Activated T-cell treated with anti-CD3 and anti-CD28 coated beads, Interleukin-2, amount 50 U/mL, for 72 hours (primary cell): ENCODE measurements around the gene GPR171. TPM values are rescaled to one million over a fixed set of nuclear protein-coding genes. Genes with fewer than 3 reads are reported as not detected.
A peak's percentile ranks its signal among the peaks of the same experiment; 100 is the strongest.

Experiments used
- ATAC-seq, 2 donors: fragments of 150-1000 bp; cut with Tn5 transposase; replicated peaks in 1 of 2; 2 replicates each; pipeline ENCODE4 v1.10.0; 2021; ENCODE audit warnings: moderate library complexity in 2 of 2, mild to moderate bottlenecking in 1 of 2
- DNase-seq, 2 donors: peaks; one replicate each; pipeline ENCODE4 v3.0.0; 2021 to 2022; ENCODE audit warnings: mixed read lengths in 1 of 2
- H3K27ac Mint-ChIP-seq: one replicate; pipeline ENCODE4 v1.8.0; 2022; ENCODE audit warnings: mild to moderate bottlenecking, moderate library complexity, mixed read lengths
- H3K27me3 Mint-ChIP-seq: one replicate; pipeline ENCODE4 v1.8.0; 2022; ENCODE audit warnings: low read depth, mixed read lengths
- H3K36me3 Mint-ChIP-seq, 2 donors: one replicate each; pipeline ENCODE4 v1.8.0; 2022; ENCODE audit warnings: mixed read lengths in 2 of 2, mild to moderate bottlenecking in 1 of 2; ENCODE audit not compliant: insufficient read depth in 2 of 2
- H3K4me1 Mint-ChIP-seq: one replicate; pipeline ENCODE4 v1.8.0; 2022; ENCODE audit warnings: low read depth, mixed read lengths
- H3K4me3 Mint-ChIP-seq, 2 donors: one replicate each; pipeline ENCODE4 v1.8.0; 2022; ENCODE audit warnings: mild to moderate bottlenecking in 2 of 2, mixed read lengths in 2 of 2, moderate library complexity in 2 of 2
- H3K9me3 Mint-ChIP-seq, 2 donors: one replicate each; pipeline ENCODE4 v1.8.0; 2022; ENCODE audit warnings: mixed read lengths in 2 of 2
- total RNA-seq, 2 donors: library from RNA; stranded (reverse); gene quantifications; one replicate each; pipeline ENCODE4 v1.2.3, GENCODE V29; 2022

Gene GPR171
- total RNA-seq, 2 donors from 2014 or later, result 83.7 to 101 TPM

GRCh38 chr3:151226088-151226563, 23.1 kb upstream of the GPR171 start:
- H3K27ac Mint-ChIP-seq, result peak overlapping the region; percentile 95
- ATAC-seq (peak; percentile 75 to 79), DNase-seq (peak; percentile 35 to 46)
- H3K36me3 Mint-ChIP-seq, result peaks cover 10 to 19% of the 10 kb centered on the region in 2 donors
- H3K4me1 Mint-ChIP-seq, result peaks cover 61% of the 10 kb centered on the region
- H3K9me3 Mint-ChIP-seq, result peaks cover 9 to 10% of the 10 kb centered on the region in 2 donors
- peak overlapping the region; percentile 58 to 70 for H3K4me3 Mint-ChIP-seq
- H3K27me3 Mint-ChIP-seq, result no peaks in the 10 kb centered on the region

DNA sequence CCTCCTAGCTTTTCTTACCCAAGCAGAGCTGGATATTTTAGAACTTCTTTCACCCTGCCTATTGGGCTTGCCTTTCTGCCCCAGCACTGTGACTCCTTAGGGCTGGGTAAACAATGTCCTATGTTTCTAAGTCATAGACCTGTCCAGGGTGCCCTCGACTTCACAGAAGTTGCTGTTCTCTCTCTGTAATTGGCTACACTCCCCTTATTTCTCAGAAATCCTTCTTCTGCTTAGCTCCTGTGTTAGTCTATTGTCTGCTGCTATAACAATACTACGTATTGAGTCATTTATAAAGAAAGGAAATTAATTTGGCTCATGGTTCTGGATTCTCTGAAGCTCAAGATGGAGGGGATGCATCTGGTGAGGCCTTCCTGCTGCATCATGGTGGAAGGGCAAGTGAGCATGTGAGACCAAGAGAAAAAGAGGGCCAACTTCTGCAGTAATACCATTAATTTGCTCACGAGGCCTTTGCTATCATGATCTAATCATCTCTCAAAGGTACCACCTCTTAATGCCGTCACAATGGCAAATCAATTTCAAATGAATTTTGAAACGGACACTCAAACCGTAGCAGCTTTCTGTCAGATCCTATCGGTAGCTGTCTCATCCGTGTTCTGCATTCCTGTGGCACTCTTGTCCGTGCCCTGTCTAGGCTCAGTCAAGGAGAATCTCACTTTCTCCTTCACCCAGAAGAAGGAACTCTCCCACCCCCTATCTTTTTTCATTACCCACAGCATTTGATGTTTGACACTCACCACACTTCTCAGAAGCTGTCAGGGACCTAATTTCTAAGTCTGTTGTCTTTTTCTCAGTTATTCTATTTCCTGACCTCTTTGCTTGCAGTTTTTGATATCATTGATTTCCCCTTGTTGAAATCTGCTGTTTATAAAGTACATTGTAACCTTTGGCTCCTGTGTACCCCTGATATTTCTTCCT, 22.3 kb upstream of the GPR171 start:
- peak overlapping the region; percentile 8 to 70 for H3K4me3 Mint-ChIP-seq
- H3K9me3 Mint-ChIP-seq, result peaks cover 16 to 18% of the 10 kb centered on the region in 2 donors
- H3K4me1 Mint-ChIP-seq, result peaks cover 53% of the 10 kb centered on the region
- no peaks in the 10 kb centered on the region for H3K27me3 Mint-ChIP-seq
- H3K36me3 Mint-ChIP-seq, result peaks cover 17 to 27% of the 10 kb centered on the region in 2 donors
- peak overlapping the region; percentile 95 for H3K27ac Mint-ChIP-seq
- DNase-seq (no peak), ATAC-seq (no peak)

DNA sequence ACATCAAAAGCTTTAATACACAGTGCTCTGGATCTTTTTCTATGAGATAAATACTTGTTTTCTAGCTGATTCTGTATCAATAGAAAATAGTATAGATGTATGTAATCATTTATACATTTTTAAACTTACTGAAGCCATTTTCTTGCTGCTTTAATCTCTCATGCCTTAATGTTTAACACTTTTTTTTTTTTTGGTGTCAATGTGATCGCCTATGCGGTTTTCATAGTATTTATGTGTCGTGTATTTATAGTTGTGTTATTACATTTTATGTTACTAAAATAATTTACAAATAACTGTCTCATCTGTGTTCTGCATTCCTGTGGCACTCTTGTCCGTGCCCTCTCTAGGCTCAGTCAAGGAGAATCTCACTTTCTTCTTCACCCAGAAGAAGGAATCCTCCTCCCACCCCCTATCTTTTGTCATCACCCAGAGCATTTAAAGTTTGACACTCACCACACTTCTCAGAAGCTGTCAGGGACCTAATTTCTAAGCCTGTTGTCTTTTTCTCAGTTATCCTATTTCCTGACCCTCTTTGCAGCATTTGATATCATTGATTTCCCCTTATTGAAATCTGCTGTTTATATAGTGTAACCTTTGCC, 21.4 kb upstream of the GPR171 start:
- peaks cover 16 to 19% of the 10 kb centered on the region in 2 donors for H3K9me3 Mint-ChIP-seq
- peaks cover 54% of the 10 kb centered on the region for H3K4me1 Mint-ChIP-seq
- ATAC-seq (no peak), DNase-seq (no peak)
- H3K36me3 Mint-ChIP-seq, result peaks cover 19 to 27% of the 10 kb centered on the region in 2 donors
- no peaks in the 10 kb centered on the region for H3K27me3 Mint-ChIP-seq
- peak overlapping the region in 1 of 2 donors; percentile 20 for H3K4me3 Mint-ChIP-seq
- peak overlapping the region; percentile 13 for H3K27ac Mint-ChIP-seq

DNA sequence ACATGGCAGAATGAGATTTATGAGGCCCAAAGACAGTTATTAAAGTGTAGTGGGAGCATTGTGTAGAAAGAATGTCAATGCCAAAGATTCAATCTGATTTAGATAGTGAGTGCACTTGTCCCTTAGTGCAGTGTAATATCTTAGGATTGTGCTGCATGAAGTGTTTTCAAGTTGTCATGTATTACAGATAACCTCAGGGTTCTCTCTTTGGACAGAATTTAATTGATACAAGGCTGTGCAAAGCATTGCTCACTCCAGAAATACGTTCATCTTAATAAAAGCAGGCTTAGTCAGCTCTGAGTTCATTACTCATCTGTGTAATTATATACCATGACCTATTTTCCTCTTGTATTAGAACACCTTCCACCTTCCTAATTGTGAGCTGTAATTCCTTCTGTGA, 16.0 kb upstream of the GPR171 start:
- peaks cover 34% of the 10 kb centered on the region for H3K4me1 Mint-ChIP-seq
- DNase-seq (no peak), ATAC-seq (peak; percentile 81 to 82)
- peak overlapping the region; percentile 21 for H3K27ac Mint-ChIP-seq
- peaks cover 20 to 29% of the 10 kb centered on the region in 2 donors for H3K36me3 Mint-ChIP-seq
- peaks cover 16 to 19% of the 10 kb centered on the region in 2 donors for H3K9me3 Mint-ChIP-seq
- no peaks in the 10 kb centered on the region for H3K27me3 Mint-ChIP-seq
- H3K4me3 Mint-ChIP-seq, result peak overlapping the region in 1 of 2 donors; percentile 49

DNA sequence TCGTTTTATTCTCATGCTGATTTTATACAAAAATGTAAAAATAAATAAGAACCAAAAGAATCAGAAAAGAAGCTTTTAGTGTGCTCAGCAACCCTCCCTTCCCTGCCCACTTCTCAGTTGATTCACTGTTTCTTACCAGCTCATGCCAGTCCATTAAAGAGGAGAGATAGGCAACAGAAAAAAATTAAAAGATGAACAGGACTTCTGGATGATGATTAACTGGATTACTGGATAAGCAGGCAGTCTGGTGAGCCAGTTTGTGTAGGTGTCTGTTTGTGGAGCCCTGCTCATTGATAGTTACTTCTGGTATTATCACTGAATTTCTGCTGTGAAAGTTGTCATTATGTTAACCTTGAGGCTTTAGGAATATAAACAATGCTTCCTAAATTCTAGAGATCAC, 15.1 kb upstream of the GPR171 start:
- DNase-seq, result no peak
- no peak overlapping the region for H3K27ac Mint-ChIP-seq
- ATAC-seq, result no peak
- peaks cover 16 to 19% of the 10 kb centered on the region in 2 donors for H3K9me3 Mint-ChIP-seq
- H3K4me3 Mint-ChIP-seq, result no peak overlapping the region
- H3K36me3 Mint-ChIP-seq, result peaks cover 20 to 29% of the 10 kb centered on the region in 2 donors
- H3K27me3 Mint-ChIP-seq, result no peaks in the 10 kb centered on the region
- peaks cover 33% of the 10 kb centered on the region for H3K4me1 Mint-ChIP-seq

GRCh38 chr3:151216641-151217607, 13.9 kb upstream of the GPR171 start:
- Mint-ChIP-seq H3K27me3 (no peaks in the 10 kb centered on the region), H3K4me3 (peak overlapping the region in 1 of 2 donors; percentile 20), H3K27ac (no peak overlapping the region)

GRCh38 chr3:151214459-151214858, 11.4 kb upstream of the GPR171 start:
- no peak for DNase-seq
- no peak for ATAC-seq
- Mint-ChIP-seq H3K4me1 (peaks cover 52% of the 10 kb centered on the region), H3K9me3 (no peaks in the 10 kb centered on the region), H3K36me3 (peaks cover 2 to 3% of the 10 kb centered on the region in 2 donors), H3K4me3 (no peak overlapping the region), H3K27me3 (no peaks in the 10 kb centered on the region), H3K27ac (no peak overlapping the region)

More at GRCh38 chr3:151216641-151217607, 13.9 kb upstream of the GPR171 start:
- ATAC-seq (peak; percentile 67 to 75), DNase-seq (no peak)
- H3K4me1 Mint-ChIP-seq, result peaks cover 33% of the 10 kb centered on the region
- peaks cover 13 to 17% of the 10 kb centered on the region in 2 donors for H3K36me3 Mint-ChIP-seq
- peaks cover 10 to 13% of the 10 kb centered on the region in 2 donors for H3K9me3 Mint-ChIP-seq

DNA sequence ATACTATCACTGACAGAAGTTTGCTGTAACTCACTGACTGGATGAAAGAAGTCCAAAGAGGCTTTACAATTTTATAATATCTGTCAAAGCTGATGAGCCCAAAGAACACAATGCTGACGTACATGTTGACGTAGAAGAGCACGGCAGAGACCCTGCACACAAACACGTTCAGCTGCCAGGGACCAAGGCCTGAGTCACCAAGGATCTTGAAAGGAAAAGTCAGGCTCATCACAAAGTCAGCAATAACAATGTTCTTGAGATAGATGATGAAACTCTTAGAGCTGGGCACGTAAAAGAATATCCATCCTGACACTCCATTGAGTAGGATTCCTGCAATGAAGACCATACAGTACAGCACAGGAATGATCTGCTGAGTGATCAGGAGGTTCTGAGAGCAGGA, 10.9 kb upstream of the GPR171 start:
- ATAC-seq (no peak), DNase-seq (no peak)
- Mint-ChIP-seq H3K4me1 (peaks cover 52% of the 10 kb centered on the region), H3K9me3 (no peaks in the 10 kb centered on the region), H3K36me3 (peaks cover 0 to 3% of the 10 kb centered on the region in 2 donors), H3K4me3 (no peak overlapping the region), H3K27me3 (no peaks in the 10 kb centered on the region), H3K27ac (no peak overlapping the region)

GRCh38 chr3:151213151-151213550, 10.1 kb upstream of the GPR171 start:
- ATAC-seq, result no peak
- peaks cover 0 to 3% of the 10 kb centered on the region in 2 donors for H3K36me3 Mint-ChIP-seq
- DNase-seq, result no peak
- H3K4me1 Mint-ChIP-seq, result peaks cover 56% of the 10 kb centered on the region
- H3K27me3 Mint-ChIP-seq, result no peaks in the 10 kb centered on the region
- no peaks in the 10 kb centered on the region for H3K9me3 Mint-ChIP-seq
- H3K4me3 Mint-ChIP-seq, result no peak overlapping the region
- no peak overlapping the region for H3K27ac Mint-ChIP-seq

DNA sequence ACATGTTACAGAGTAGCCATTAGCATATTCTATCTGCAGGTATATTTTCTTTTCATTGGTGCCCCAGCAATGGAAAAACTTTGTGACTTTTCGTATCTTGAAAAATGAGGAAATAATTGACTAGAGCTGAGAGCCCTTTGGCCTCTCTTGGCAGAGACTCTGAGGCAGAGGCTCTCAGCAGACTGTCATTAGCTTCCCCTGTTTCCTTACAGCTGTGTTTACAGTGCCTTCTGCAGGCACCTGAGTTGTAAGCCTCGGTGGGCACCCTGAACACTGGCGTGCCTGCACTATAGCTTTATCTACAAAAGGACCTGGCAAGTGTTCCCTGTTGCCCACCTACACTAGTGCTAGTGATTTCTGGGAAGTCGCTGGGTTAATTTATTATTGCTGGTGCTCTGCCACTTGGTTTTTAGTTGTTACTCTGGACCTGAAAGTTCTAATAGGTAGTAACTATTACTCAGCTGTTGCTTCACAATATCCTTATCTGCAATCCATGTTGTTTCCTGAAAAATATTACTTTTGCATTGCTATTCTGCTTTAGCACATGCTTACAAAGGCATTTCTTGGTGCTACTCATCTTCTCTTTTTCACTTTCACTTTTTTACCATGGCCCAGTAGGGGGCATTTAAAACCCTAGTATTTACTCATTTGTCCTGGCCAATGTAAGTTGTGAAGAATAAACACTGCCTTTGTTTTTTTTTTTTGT, 7.8 kb upstream of the GPR171 start:
- ATAC-seq (peak; percentile 18 to 21), DNase-seq (no peak)
- H3K9me3 Mint-ChIP-seq, result no peaks in the 10 kb centered on the region
- H3K36me3 Mint-ChIP-seq, result peaks cover 0 to 2% of the 10 kb centered on the region in 2 donors
- H3K27ac Mint-ChIP-seq, result peak overlapping the region; percentile 82
- peak overlapping the region; percentile 66 to 80 for H3K4me3 Mint-ChIP-seq
- H3K27me3 Mint-ChIP-seq, result no peaks in the 10 kb centered on the region
- peaks cover 60% of the 10 kb centered on the region for H3K4me1 Mint-ChIP-seq

DNA sequence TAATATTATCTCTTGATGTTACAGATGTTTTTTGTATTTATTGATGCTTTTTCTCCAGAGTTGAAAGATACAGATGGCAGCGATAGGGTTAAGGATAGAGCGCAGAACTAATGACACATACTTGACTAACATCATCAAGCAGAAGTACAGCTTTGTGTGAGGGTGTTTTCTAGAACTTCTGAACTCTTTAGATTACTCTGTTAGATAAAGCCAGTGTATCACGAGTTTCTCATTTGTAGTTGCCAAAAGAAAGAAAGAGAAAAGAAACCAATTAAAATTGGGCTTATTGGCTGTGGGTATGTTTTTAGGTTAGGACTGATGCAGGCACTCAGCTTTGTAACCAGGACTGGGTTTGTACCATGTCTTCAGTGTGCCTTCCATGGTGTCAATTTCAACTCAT, 6.6 kb upstream of the GPR171 start:
- peaks cover 72% of the 10 kb centered on the region for H3K4me1 Mint-ChIP-seq
- peak overlapping the region; percentile 82 for H3K27ac Mint-ChIP-seq
- peaks cover 0 to 2% of the 10 kb centered on the region in 2 donors for H3K36me3 Mint-ChIP-seq
- no peaks in the 10 kb centered on the region for H3K9me3 Mint-ChIP-seq
- ATAC-seq (peak; percentile 76 to 83), DNase-seq (peak in 1 of 2 donors; percentile 31)
- H3K27me3 Mint-ChIP-seq, result no peaks in the 10 kb centered on the region
- peak overlapping the region; percentile 66 to 80 for H3K4me3 Mint-ChIP-seq

- peak overlapping the region; percentile 95 for H3K27ac Mint-ChIP-seq
- H3K4me3 Mint-ChIP-seq, result peak overlapping the region; percentile 64 to 75
Measured at GRCh38 chr3:151206201-151206600, 3.2 kb upstream of the GPR171 start.

More at GRCh38 chr3:151206201-151206600, 3.2 kb upstream of the GPR171 start:
- H3K4me1 Mint-ChIP-seq, result peaks cover 78% of the 10 kb centered on the region
- peaks cover 6 to 7% of the 10 kb centered on the region in 2 donors for H3K36me3 Mint-ChIP-seq
- DNase-seq, result no peak
- no peaks in the 10 kb centered on the region for H3K27me3 Mint-ChIP-seq
- peak; percentile 16 to 27 for ATAC-seq
- H3K9me3 Mint-ChIP-seq, result no peaks in the 10 kb centered on the region
